Ammon's horn (tissue), 1 donor: Measurements from ENCODE around the gene MSLN.

Experiments used
- DNase-seq: peaks from one replicate; pipeline ENCODE4 v3.0.0-alpha.2; 2016; ENCODE audit warnings: low spot score

MSLN gene

DNA sequence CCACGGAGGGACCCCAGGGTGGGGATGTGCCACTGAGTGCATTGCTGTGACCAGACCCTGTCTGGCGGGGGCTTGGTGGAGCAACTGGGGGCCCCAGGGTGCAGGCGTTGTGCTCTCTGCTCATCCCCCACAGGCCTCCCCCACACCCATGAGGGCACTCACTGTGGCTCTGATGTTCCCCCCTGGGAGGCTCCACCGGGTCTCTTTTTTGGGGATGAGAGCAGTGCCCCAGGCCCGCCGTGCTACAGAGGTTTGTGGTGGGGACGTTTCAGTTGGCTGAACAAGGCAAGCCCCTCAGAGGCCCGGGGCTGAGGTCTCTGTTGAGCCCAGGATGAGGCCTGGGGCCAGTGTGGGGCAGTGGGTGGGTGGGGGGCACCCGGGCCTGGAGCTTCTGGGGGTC is 36.8 kb upstream of the MSLN start:
- DNase-seq: no peak

DNA sequence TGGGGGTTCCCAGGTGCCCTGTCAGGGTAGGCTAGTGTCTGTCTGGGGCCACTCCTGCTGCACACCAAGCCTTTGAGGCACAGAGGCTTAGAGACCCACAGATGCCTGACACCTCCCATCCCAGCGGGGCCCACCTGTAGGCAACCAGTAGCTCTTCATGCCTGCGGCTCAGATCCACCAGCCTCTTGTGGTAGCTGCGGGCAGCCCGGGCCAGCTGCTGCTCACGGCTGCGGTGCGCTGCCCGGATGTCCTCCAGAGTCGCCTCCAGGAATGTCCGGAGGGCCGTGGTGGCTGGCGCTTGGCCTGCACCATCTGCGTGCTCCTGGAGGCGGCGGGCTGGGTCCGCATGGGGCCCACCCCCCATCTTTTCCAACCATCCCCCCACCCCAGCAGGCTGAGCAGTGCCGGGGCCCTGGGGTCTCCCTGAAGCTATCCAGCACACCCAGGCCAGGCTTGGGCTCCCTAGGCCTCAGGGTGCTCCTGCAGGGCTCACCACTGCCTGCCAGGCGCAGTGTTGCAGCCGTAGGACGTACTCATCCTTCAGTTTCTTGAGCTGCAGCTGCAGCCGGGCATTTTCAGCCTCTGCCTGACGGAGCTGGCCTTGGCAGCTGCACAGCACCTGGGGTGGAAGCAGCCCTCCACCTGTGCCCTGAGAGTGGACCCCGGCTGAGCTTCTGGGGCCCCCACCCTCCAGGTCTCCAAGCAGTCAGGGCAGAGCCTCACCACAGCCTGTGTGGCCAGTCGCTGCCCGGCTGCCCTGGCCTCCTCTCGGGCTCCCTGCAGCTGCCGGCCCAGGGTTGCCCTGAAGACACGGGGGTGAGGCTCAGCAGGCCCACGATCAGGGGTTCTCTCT is 36.1 kb upstream of the MSLN start:
- DNase-seq: no peak

DNA sequence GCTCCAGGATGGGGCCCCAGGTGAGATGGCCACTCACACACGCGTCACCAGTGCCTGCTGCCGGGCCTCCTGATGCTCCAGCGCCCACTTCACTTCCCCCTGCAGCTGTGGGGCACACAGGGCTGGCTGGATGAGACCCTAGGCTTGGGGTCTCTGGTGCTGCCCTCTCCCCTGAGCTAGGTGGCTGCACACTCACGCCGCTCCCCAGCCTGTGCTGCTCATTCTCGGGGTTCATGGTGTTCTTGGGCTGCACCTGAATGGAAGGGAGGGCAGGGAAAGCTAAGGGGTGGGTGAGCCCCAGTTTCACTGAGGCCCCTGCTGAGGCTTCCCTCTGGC is 35.5 kb upstream of the MSLN start:
- DNase-seq: no peak

DNA sequence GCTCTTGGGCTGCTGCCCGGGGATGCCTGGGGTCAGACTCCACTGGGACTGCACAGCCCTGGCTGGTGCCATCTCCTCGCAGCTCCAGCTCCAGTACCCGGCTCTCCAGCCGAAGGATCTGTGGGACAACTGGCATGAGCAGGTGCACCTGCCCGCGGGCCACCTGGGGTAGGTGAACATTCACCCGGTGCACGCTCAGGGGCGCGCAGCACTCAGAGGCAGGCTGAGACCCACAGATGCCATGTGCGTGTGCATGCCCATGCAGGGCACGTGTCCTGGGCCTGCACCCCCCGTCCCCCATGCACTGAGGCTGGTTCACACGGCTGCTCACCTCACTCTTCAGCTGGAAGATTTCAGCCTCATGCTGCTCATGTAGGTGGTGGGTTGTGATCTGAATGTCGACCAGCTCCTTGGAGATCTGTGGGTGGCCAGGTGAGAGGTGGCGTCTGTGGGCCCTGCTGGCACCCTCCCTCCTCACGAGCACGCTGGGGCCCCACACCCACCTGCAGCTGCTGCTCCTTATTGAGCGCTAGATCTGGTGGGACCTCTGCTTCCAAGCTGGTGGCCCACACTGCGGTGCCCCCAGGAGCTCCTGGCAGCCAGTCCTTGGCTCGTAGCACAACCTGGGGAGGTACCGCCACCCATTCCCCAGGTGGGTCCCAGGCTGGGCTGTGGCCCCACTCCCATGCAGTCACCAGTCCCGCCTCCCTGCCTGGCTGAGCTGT is 34.9 kb upstream of the MSLN start:
- no peak for DNase-seq

DNA sequence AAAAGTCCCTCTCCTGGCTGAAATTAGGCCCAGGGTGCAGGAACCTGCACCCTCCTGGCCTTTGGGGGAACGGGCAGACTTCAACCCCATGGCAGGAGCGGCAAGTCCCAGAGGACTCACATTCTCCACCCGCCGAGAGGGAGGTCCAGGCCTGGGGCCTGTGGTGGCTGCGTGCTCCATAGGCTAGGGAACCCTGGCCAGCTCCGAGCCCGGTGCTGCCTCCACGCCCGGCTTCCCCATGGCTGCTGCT is 34.4 kb upstream of the MSLN start:
- DNase-seq: no peak

DNA sequence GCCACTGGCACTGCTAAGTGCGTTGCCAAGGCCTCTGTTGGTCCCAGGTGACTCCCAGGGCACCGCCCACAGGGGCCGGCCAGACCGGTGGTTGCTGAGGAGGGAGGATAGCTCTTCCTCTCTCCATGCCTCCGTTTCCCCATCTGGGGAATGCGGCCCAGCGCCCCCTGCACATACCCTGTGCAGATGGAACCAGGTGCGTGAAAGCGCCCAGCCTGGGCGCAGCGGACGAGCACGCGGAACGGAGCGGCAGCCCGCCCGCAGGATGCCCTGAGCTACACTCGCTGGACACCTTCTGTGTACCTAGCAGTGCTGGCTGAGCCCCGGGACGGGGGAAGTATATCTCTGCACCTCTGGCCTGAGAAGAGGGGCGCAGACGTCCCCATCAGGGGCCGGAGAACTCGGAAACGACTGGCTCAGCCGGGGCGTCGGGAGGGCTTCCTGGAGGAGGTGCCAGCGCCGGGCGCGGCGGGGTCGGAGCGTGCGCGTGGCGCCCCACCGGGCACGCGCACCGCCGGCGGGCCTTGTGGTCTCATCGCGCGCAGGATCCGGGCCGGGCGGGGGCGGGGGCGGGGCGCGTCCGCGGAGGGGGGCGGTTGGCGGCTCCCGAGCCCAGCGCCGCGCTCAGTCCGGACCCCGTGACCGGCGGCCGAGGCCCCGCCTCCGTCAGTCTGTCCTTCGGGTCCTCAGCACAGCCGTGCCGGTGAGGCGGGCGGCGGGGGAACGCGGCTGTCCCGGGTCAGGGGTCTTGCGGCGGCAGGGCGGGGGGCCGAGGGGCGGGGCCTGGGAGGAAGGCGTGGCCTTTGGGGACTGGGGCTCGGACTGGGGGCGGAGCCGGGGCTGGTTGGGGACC is 33.9 kb upstream of the MSLN start, which contains the start of the genes CCDC78 and HAGHL:
TSS of gene CCDC78 (minus strand) at position 6 of the 853 bp plus-strand sequence. CDS start 76 bp downstream, outside the sequence.
TSS of gene HAGHL (plus strand) at position 669 of the 853 bp plus-strand sequence. CDS start 404 bp downstream, outside the sequence.
- DNase-seq: peak; percentile 54

DNA sequence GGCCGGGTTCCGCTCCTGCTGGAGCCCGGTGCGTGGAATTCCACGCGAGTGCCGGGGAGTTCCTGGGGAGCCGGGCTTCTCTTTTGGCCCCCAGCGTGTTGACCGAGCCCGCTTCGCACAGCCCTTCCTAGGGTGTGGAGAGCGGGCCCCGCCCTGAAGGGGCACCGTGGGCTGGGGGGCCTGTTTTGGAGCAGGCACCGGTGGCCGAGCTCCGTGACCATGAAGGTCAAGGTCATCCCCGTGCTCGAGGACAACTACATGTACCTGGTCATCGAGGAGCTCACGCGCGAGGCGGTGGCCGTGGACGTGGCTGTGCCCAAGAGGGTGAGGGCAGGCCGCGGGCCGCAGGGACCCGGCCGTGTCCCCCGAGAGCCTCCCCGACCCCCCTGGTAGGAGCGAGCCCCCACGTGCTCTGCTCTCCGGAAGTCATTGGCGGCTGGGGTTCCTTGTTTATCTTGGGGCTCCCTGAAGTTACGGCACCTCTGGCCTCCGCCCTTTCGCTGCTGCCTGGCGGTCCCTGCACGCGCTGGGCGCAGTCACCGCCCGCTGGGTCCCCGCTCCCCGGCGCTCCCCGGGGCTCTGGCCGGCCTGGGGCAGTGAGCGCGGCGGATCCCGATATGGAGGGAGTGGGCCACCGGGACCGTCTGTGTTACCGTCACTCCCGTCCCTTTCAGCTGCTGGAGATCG is 33.1 kb upstream of the MSLN start:
- DNase-seq: no peak

DNA sequence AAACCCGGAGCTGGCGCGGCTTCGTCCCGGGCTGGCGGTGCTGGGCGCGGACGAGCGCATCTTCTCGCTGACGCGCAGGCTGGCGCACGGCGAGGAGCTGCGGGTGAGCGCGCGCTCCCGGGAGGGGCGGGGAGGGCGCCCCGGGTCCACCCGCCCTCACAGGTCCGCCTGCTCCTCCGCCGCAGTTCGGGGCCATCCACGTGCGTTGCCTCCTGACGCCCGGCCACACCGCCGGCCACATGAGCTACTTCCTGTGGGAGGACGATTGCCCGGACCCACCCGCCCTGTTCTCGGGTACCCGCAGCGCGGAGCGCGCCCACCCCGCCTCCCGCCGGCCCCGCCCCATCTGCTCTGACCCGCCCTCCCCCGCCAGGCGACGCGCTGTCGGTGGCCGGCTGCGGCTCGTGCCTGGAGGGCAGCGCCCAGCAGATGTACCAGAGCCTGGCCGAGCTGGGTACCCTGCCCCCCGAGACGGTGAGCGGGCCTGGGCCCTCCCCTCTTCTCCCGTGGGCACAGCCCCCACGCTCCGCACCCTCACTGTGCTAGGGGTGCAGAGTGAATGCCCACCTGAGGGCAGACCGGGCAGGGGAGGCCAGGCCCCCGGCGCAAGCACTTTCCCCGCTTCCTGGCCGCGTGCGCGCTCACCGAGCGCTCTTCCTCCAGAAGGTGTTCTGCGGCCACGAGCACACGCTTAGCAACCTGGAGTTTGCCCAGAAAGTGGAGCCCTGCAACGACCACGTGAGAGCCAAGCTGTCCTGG is 32.2 kb upstream of the MSLN start:
- peak; percentile 63 for DNase-seq

DNA sequence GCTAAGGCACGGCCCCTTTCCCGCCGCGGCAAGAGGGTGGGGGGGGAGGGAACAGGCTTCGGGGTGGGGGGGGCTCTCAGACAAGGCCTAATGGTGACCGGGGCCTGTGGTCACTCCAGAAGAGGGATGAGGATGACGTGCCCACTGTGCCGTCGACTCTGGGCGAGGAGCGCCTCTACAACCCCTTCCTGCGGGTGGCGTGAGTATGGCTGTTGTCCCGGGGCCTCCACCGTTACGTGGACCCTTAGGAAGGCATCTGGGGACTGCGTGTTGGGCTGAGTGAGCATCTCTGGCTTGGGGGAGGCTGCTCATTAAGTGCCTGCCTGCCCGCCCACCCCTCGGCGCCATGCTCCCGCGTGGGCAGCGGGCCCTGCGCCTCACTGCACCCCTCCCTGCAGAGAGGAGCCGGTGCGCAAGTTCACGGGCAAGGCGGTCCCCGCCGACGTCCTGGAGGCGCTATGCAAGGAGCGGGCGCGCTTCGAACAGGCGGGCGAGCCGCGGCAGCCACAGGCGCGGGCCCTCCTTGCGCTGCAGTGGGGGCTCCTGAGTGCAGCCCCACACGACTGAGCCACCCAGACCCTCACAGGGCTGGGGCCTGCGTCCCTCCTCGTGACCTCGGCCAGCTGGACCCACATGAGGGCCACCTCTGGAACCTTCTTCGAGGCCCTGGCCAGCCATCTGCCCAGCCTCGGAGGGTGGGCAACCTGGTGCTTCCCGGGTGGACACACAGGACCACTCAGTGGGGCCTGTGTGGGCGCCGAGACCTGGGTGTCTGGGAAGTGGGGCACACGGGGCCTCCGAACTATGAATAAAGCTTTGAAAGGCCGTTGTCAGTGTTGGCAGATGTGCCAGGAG is 31.4 kb upstream of the MSLN start:
- DNase-seq: no peak

DNA sequence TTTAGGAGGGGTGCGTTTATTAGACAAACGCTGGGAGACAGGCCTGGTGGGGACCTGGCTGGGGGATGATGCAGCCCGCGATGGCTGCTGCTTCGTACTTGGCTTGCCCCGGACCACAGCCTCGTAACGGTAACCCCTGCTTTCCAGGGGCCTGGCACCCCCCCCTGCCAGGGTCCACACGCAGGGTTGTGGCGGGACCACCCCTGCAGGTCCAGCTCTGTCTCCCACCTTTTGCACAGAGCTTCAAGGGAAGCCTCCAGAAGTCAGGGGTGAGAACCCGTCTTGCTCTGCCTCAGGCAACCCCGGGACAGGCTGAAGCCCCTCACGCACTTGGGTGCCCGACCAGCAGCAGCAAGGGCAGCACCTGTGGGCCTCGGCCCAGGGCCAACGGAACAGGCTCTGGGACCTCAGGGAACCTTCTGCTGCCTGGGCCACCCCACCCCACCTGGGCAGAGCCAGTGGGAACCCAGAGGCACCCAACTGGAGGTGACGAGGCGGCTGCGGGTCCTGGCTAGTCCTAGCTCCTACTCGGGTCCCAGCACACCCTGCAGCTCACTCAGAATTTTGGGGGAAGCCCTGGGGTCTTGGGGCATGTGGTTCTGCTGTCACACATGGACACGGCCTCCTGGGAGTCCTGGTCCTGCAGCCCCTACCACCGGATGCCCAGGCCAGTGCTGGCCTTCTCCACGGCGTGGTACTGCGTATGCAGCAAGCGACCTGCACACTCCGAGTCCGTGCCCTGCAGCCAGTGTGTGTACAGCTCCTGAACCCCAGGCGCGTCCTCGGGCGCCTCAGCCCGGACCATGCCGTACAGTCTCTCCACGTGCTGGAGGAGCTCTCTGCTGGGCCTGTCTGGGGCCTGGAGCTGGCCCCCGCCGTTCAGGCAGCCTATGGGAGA is 30.5 kb upstream of the MSLN start:
- no peak for DNase-seq

DNA sequence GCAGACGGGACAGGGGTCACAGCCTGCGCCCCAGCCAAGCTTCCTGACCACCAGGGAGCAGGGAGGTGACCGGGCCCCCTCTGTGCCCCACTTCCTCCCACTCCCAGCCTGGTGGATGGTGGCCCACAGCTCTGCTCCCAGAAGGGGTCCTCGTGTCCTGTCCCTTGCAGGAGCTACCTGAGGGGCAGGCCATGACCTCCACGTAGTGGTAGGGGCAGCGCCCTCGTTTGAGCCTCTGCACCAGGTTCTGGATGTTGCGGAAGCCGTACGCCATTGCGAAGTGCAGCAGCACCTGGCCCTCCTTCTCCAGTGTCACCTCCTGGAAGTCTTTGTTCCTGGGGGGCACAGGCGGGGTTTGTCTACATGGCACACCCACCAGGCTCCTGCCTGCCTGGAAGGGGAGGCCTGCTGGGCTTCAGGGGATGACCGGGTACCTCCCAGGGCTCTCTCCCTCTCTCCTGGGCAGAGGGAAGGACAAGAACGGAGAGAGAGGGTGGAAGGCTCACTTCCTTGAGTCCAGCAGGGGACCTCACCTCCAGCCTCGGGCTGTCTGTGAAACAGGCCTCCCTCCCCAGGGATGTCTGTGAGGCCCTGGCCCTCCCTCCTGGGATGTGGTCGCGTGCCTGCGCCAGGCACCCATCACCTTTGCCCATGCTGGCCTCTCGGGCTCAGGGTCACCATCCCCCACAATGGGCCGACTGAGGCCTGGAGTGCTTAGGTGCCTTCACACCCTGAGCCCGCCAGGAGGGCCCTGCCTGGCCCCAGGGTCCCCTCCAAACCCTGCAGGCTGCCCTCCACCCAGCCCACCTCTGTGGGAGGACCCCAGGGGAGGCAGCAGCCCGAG is 29.6 kb upstream of the MSLN start:
- DNase-seq: no peak

DNA sequence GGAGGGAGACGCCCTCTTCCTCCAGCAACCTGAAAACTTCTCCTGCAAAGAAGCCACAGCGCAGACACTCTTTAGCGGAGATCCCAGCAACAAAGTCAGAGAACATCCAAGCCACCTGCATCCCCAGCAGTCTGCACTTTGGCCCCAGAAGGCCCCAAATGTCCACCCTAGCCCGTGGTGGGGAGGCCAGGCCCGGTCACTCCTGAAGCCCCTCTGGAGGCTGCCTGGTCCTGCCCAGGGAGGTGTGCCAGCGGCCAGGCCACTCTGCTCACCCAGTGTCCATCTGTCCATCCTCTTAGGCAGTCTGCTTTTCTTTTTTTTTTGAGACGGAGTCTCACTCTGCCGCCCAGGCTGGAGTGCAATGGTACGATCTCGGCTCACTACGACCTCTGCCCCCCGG is 28.2 kb upstream of the MSLN start:
- DNase-seq: no peak

DNA sequence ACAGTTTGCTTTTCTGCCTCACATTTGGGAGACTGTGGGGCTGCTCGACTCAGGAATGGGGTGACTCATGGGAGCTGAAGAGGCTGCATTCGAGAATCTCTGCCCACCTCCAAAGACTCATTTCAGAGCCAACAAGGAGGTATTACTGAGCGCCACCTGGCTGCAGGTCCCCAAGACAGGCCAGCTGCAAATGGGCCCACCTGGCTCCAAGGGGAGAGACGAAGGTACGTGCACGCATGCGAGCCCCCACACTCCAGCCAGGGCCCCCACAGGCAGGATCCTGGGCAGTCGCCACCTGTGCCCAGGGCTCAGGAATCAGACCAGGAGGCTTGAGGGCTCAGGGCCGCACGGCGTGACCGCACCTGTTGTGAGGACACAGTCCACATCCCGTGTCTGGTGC is 27.6 kb upstream of the MSLN start:
- DNase-seq: no peak

DNA sequence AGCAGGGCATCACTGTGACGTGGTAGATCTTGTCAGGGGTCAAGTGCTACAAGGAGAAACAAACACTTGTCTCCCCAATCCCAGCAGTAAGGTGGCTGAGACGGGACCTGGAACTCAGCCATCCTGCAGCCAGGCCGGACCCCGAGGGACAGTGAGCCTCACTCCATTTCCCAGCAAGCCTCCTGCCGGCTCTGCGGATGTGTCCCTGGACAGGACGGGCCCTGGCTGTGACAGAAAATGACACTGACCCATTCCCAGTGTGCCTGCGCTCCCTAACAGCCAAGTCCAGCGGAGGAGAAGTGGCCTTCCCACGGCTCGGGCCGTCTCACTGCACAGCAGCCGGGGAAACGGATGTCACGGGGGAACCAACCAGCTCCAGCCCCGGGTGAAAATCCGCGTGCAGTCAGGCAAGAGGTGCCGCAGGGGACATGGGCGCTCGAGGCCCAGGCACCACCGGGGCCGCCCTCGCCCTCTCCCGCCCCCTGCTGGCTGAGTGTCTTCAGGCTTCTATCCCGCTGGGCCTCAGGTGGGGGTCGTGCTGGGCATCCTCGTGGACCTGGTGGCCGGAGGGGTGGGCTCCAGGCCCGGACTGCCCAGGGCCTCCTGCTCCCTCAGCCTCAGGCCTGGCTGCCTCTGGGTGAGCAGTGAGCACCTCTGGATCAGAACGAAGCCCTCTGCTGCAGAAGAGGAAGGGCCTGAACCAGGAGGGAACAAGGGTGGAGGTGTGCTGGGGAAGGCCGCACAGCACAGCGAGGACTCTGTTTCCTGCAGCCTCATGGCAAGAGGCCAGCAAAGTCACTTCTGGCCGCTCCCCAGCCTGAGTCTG is 26.9 kb upstream of the MSLN start:
- DNase-seq: no peak

DNA sequence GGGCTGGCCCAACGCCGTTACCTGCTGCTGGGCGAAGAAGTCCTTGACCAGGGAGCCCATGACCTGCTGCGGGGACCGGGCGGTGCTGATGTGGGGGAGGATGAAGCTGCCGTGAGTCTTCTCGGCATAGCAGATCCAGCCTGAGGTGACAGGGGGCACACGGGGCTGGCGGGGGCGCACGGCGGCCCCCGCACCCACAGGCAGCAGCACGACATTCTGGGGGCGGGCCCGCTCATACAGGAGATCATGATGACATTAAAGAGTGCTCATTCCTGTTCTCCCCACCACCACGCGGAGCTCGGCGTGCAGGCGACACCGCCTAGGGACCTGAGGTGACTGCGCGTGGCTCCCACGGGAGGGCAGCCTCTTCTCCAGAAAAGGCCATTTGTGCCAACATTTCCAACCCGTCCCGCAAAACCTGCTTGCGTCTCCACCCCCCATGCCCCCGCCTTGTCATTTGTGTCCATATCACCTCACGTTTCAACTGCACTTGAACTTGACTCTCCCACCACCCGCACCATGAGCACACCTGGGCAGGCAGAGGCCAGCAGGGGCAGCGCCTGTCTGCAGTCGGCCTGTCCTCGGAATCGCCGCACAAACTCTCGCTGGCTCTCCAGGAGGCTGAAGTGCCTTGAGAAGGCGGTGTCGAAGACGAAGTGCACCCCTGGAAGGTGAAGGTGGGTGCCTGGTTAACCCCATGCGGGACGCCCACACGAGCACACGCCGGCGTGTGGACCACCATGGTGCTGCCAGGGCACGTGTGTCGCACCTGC is 26.1 kb upstream of the MSLN start:
- DNase-seq: no peak

DNA sequence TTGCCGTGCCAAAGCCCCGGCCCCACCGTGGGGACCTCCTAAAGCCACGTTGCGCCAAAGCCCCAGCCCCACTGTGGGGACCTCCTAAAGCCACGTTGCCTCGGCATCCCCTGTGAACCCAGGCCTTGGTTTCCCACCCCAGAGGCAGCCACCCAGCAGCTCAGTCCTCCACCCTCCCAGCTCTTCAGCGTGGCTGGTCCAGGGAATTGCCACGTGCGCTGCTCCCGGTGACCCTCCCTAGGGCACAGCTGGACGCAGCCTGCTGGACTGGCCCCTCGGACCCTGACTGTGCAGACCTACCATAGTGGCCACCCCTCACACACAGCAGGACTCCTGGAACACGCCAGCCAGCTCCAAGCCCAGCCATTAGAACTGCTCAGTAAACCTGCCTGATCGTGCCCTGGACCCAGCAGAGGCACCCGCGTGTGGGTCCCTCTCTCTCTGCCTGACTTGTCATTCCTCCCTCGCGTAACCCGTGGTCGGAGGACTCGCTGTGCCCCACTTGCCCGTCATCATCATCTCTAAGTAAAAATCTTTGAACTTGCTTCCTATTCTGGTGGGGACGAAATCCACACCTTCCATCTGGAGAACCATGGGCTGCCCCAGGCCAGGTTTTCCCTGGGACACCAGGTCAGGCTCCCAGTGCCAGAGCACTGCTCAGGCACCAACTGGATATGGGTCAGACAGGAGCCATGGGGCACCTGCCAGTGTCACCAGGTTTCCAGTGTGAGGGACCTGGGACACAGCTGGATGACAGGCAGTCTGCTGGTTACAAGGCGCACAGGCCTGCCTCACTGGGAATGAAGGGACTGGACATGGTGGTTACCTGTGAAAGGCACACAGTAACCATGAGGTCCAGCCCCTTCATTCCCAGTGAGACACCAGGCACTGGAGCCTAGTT is 25.3 kb upstream of the MSLN start:
- no peak for DNase-seq
